Lower lobe of right lung (tissue), 2 donors: Measurements from ENCODE around the gene FRYL. TPM values are rescaled to one million over a fixed set of nuclear protein-coding genes. Genes with fewer than 3 reads are reported as not detected.
"Not testable (repeated sequence)": the region's sequence is repeated elsewhere in the genome, so short reads cannot be mapped to it uniquely, and the experiment has no call there.

ENCODE experiments used
- ATAC-seq, 2 donors: fragments of 200-7000 bp; cut with Tn5 transposase; one replicate each; pipeline ENCODE4 v1.9.1; 2020 to 2022; ENCODE audit warnings: mild to moderate bottlenecking in 2 of 2, moderate library complexity in 2 of 2
- DNase-seq: peaks from one replicate; pipeline ENCODE4 v3.0.0-alpha.2; 2020
- H3K27ac ChIP-seq: fragments of 200-600 bp; one replicate; pipeline ENCODE4 v1.8.0; 2022
- H3K27me3 ChIP-seq: fragments of 200-600 bp; one replicate; pipeline ENCODE4 v1.8.0; 2022; ENCODE audit warnings: low read depth
- H3K36me3 ChIP-seq: fragments of 200-600 bp; one replicate; pipeline ENCODE4 v1.8.0; 2022; ENCODE audit warnings: mild to moderate bottlenecking
- H3K4me1 ChIP-seq: fragments of 200-600 bp; one replicate; pipeline ENCODE4 v1.8.0; 2022
- H3K4me3 ChIP-seq: fragments of 200-600 bp; one replicate; pipeline ENCODE4 v1.8.0; 2022; ENCODE audit warnings: mild to moderate bottlenecking
- H3K9me3 ChIP-seq: fragments of 200-600 bp; one replicate; pipeline ENCODE4 v1.8.0; 2022
- intact Hi-C: fragments of 100-400 bp; cut with DNase I; formaldehyde crosslinking; loops from one replicate; pipeline ENCODE4 v1.11.0; 2022
- total RNA-seq: library from RNA; stranded (reverse); fragmentation: NEBNext Ultra II Directional; extraction: Animal tissue kit (Norgen Biotek cat#: 25700); gene quantifications from one replicate; pipeline ENCODE4 v1.2.1, GENCODE V29; 2021
- TF ChIP-seq, protein P1 (sequence below): fragments of 200-600 bp; IDR thresholded peaks from one replicate; pipeline ENCODE4 v1.8.0; 2022; ENCODE audit warnings: antibody characterized with exemption, mild to moderate bottlenecking
- donor health status: DM: no; HTN: yes; CAD: no; lungs with severe emphysema.

The FRYL gene
- total RNA-seq, 1 donor from 2014 or later = 85.0 TPM

DNA sequence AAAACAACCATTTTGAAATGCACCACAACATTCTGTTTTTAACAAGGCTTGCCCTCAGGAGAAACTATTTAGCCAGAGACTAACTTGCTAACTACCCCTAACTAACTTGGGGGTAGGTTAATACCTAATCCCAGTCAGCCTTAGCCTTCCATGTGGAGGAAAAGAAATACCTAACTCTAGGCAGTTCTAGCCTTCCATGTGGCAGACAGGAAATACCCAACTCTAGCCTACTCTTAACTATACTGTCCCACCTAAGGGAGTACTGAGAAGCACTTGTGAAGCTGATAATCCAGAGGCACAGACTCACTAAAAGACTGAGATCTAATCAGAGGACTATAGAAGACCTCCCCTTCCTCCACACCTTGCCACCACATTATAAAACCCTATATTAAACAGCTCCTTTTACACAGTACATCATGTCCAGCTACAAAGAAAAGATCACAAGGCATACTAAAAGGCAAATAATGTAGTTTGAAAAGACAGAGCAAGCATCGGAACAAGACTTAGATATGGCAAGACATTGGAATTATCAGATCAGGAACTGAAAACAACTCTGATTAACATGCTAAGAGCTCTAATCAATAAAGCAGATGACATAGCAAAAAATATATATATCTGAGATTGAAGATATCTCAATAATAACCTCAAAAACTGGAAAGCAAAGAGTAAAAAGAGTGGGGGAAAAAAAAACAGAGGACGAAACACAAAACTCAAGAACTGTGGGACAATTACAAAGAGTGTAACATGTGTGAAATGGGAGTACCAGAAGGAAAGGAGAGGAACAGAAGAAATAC lies 52.2 kb downstream of the FRYL start:
- ATAC-seq (no peak), DNase-seq (no peak)
- Histone ChIP-seq H3K9me3 (no peaks in the 10 kb centered on the region), H3K4me1 (peaks cover 13% of the 10 kb centered on the region), H3K36me3 (no peaks in the 10 kb centered on the region), H3K4me3 (no peak overlapping the region), H3K27ac (no peak overlapping the region), H3K27me3 (no peaks in the 10 kb centered on the region)
- TF ChIP-seq, protein P1, sequence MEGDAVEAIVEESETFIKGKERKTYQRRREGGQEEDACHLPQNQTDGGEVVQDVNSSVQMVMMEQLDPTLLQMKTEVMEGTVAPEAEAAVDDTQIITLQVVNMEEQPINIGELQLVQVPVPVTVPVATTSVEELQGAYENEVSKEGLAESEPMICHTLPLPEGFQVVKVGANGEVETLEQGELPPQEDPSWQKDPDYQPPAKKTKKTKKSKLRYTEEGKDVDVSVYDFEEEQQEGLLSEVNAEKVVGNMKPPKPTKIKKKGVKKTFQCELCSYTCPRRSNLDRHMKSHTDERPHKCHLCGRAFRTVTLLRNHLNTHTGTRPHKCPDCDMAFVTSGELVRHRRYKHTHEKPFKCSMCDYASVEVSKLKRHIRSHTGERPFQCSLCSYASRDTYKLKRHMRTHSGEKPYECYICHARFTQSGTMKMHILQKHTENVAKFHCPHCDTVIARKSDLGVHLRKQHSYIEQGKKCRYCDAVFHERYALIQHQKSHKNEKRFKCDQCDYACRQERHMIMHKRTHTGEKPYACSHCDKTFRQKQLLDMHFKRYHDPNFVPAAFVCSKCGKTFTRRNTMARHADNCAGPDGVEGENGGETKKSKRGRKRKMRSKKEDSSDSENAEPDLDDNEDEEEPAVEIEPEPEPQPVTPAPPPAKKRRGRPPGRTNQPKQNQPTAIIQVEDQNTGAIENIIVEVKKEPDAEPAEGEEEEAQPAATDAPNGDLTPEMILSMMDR = no peak
- intact Hi-C loops = no loop called here

DNA sequence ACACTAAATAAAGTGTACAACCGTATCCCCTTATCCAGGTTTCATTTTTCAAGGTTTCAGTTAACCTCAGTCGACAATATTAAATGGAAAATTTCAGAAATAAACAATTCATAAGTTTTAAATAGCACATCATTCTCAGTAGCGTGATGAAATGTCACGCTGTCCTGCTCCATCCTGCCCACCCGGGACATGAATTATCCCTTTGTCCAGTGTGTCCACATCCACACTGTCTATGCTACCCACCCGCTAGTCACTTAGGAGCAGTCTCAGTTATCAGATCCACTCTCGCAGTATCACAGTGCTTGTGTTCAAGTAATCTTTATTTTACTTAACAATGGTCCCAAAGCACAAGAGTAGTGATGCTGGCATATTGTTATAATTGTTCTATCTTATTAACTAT lies 54.7 kb downstream of the FRYL start:
- TF ChIP-seq, protein P1 = no peak
- Histone ChIP-seq H3K4me1 (peaks cover 21% of the 10 kb centered on the region), H3K27me3 (no peaks in the 10 kb centered on the region), H3K4me3 (no peak overlapping the region), H3K27ac (no peak overlapping the region), H3K36me3 (no peaks in the 10 kb centered on the region), H3K9me3 (no peaks in the 10 kb centered on the region)
- ATAC-seq (no peak), DNase-seq (no peak)
- intact Hi-C loops = no loop called here

DNA sequence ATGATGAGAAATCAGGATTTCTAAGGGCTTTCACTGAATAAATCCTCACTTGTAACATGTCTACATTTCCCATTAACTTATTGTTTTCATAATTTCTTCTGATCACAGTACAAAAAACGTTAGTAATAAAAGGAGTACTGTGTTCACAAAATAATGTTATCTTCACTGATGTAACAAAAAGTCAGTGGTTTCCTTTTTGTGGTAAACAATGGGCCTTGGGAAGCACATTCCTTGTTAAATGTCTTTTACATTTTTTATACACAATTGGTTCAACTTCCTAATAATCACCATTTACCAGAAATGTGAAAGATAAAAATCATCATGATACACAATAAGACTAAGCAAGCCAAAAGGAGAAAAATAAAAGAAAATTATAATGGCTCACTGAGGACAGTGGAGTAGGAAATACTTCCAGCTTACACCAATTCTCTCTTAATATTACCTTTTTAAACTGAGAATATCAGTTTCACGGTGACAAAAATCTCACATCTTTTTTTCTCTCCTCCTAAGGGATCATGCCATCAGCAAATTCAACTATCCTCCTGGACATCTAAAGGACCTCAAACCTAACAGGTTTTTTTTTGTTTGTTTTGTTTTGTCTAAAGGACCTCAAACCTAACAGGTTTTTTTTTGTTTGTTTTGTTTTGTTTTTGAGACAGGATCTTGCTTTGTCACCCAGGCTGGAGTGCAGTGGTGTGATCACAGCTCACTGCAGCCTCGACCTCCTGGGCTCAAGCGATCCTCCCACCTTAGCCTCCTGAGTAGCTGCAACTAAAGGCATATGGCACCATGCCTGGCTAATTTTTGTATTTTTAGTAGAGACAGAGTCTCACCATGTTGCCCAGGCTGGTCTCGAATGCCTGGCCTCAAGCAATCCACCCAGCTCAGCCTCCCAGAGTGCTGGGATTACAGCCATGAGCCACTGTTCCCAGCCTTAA lies 57.3 kb downstream of the FRYL start:
- no peaks in the 10 kb centered on the region for H3K36me3 ChIP-seq
- H3K27me3 ChIP-seq = no peaks in the 10 kb centered on the region
- no peak overlapping the region for H3K27ac ChIP-seq
- ATAC-seq = no peak
- no peaks in the 10 kb centered on the region for H3K9me3 ChIP-seq
- intact Hi-C loops = no loop called here
- no peak for DNase-seq
- H3K4me1 ChIP-seq = peaks cover 21% of the 10 kb centered on the region
- TF ChIP-seq, protein P1 = no peak
- H3K4me3 ChIP-seq = no peak overlapping the region

DNA sequence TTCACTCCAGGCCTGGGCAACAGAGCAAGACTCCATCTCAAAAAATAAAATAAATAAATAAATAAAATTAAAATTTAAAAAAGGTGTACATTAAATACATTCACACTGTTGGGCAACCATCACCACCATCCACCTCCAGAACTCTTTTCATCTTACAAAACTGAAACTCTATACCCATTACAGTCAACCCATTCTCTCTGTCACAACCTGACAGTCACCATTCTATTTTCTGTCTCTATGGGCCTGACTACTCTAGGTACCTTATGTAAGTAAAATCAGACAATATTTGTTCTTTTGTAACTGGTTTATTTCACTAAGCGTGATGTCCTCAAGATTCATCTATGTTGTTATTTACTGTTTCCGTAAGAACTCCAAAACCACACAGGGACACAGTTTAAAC lies 59.6 kb downstream of the FRYL start:
- H3K27me3 ChIP-seq = no peaks in the 10 kb centered on the region
- no peak overlapping the region for H3K4me3 ChIP-seq
- DNase-seq (no peak), ATAC-seq (no peak)
- H3K4me1 ChIP-seq = peaks cover 12% of the 10 kb centered on the region
- H3K27ac ChIP-seq = no peak overlapping the region
- no peaks in the 10 kb centered on the region for H3K36me3 ChIP-seq
- intact Hi-C loops = no loop called here
- no peaks in the 10 kb centered on the region for H3K9me3 ChIP-seq
- TF ChIP-seq, protein P1 = no peak

DNA sequence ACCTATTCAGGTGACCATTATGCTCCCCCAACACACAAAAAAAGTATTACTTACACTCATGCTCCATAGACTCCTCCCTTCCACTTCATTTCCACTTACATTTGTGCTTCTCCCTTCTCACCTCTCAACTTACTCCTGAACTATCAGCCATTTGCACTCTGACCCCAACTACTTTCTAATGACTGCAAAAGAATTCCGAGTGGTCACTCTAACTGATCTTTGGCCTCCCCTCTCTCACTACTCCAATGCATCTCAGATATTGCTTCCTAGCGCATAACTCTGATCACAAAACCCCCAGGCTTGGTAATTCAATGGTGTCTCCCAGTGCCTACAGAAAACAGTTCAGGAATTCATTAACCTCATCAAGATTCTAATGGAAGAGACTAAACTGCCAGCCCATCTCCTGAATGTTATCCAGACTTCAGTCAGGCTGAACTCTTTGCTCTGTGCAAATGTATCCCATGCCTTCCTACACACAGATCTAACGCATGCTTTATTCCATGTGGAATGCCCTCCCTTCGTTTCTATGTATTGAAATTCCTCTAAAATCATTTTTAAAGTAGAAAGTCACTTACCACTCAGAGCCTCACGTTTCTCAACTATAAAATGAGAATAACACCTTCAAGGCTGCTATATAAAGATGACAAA lies 61.1 kb downstream of the FRYL start:
- intact Hi-C loops = no loop called here
- DNase-seq (no peak), ATAC-seq (no peak)
- H3K27me3 ChIP-seq = no peaks in the 10 kb centered on the region
- peaks cover 12% of the 10 kb centered on the region for H3K4me1 ChIP-seq
- no peaks in the 10 kb centered on the region for H3K36me3 ChIP-seq
- H3K9me3 ChIP-seq = no peaks in the 10 kb centered on the region
- TF ChIP-seq, protein P1 = no peak
- H3K27ac ChIP-seq = no peak overlapping the region
- H3K4me3 ChIP-seq = no peak overlapping the region

DNA sequence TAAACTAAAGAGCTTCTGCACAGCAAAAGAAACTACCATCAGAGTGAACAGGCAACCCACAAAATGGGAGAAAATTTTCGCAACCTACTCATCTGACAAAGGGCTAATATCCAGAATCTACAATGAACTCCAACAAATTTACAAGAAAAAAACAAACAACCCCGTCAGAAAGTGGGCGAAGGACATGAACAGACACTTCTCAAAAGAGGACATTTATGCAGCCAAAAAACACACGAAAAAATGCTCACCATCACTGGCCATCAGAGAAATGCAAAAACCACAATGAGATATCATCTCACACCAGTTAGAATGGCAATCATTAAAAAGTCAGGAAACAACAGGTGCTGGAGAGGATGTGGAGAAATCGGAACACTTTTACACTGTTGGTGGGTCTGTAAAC lies 63.8 kb downstream of the FRYL start:
- H3K36me3 ChIP-seq, DNase-seq, H3K9me3 ChIP-seq, H3K4me1 ChIP-seq, intact Hi-C loops, H3K27ac ChIP-seq, H3K4me3 ChIP-seq, ATAC-seq, H3K27me3 ChIP-seq: not testable (repeated sequence)
